Measurements from ENCODE around the gene NFE2L1. TPM values are rescaled to one million over a fixed set of nuclear protein-coding genes. Genes with fewer than 3 reads are reported as not detected.

NFE2L1 gene
- total and polyA plus RNA-seq, 8 donors = 27.4 to 74.0 (median 44.5) TPM

DNA sequence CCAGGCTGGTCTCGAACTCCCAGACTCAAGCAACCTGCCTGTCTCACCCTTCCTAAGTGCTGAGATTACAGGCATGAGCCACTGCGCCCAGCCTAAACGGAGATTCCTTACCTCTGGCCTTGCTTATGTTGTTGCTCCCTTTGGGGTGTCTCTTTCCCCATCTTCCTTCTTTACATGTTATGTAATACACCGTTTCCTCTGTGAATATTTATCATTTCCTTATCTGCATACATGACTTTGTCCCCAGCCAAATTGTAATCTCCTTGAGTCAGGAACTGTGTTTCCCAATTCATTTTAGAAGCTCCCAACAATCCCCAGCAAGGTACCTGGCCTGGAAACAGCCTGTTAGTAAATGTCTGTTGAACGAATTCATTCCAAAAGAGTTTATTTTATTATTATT lies 26.2 kb upstream of the NFE2L1 start:
- ATAC-seq (no peak), FAIRE-seq (no peak), DNase-seq (no peak)
- H3K4me1 ChIP-seq = peaks cover 23 to 30% (median 28%) of the 10 kb centered on the region in 3 donors
- H3K9me3 ChIP-seq = no peaks in the 10 kb centered on the region
- TF ChIP-seq CTCF (IDR thresholded peaks at IDR 0.05) = no peak
- no peaks in the 10 kb centered on the region for H3K27me3 ChIP-seq
- H3K4me3 ChIP-seq = no peak overlapping the region
- 56 to 60% methylated on average over 5 of the region's 5 CpGs for WGBS, 2 donors
- intact Hi-C loops (cut with DNase I) = loop anchor here in 1 of 3 donors (5.0 kb wide), 1 partner anchor 180 kb away; the partner anchor contains the start of gene SCRN2
- no peak overlapping the region for H3K27ac ChIP-seq
- no peaks in the 10 kb centered on the region for H3K36me3 ChIP-seq

DNA sequence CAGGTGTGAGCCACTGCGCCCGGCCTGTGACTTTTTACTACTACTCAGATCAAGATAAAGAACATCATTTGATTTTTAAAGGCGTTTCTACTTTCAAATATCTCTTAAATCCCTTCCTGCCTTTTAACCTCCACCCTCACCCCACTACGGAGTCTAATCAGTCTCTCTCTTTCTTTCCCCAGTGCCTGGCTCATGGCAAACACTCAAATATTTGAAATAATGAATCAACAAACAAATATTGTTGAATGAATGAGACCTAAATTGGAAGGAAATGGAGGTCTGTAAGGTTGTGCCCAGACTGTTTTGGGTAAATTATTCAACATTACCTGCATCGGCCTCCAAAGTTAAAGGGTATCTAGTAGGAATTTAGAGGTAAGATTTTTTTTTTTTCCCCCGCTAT lies 25.3 kb upstream of the NFE2L1 start:
- Histone ChIP-seq H3K9me3 (no peaks in the 10 kb centered on the region), H3K36me3 (no peaks in the 10 kb centered on the region), H3K27ac (no peak overlapping the region), H3K4me1 (peaks cover 24 to 30% (median 28%) of the 10 kb centered on the region in 3 donors), H3K27me3 (no peaks in the 10 kb centered on the region), H3K4me3 (peak overlapping the region in 1 of 4 donors; percentile 53)
- ATAC-seq (no peak), FAIRE-seq (no peak), DNase-seq (no peak)
- intact Hi-C loops (cut with DNase I) = loop anchor here in 1 of 3 donors (5.0 kb wide), 1 partner anchor 181 kb away; the partner anchor contains the start of gene SCRN2
- no peak for TF ChIP-seq CTCF (IDR thresholded peaks at IDR 0.05)
- WGBS, 2 donors = 45 to 50% methylated on average over 6 of the region's 6 CpGs

GRCh38 chr17:48023400-48024148 lies 24.6 kb upstream of the NFE2L1 start:
- ATAC-seq = peak; percentile 71 to 80 (median 76)
- H3K27ac ChIP-seq = peak overlapping the region; percentile 63 to 86 (median 76)
- peak; percentile 88 to 96 (median 93) for DNase-seq
- intact Hi-C loops (cut with DNase I) = loop anchor here in 1 of 3 donors (5.0 kb wide), 1 partner anchor 181 kb away; the partner anchor contains the start of gene SCRN2
- peaks cover 24 to 30% (median 28%) of the 10 kb centered on the region in 3 donors for H3K4me1 ChIP-seq
- no peaks in the 10 kb centered on the region for H3K36me3 ChIP-seq
- H3K9me3 ChIP-seq = no peaks in the 10 kb centered on the region
- no peaks in the 10 kb centered on the region for H3K27me3 ChIP-seq
- 1 to 2% methylated on average over 46 to 54 of the region's 54 CpGs for WGBS, 2 donors
- FAIRE-seq = no peak
- peak in 3 of 4 donors; percentile 8 to 28 (median 22) for TF ChIP-seq CTCF (IDR thresholded peaks at IDR 0.05)
- peak overlapping the region; percentile 18 to 53 (median 32) for H3K4me3 ChIP-seq

DNA sequence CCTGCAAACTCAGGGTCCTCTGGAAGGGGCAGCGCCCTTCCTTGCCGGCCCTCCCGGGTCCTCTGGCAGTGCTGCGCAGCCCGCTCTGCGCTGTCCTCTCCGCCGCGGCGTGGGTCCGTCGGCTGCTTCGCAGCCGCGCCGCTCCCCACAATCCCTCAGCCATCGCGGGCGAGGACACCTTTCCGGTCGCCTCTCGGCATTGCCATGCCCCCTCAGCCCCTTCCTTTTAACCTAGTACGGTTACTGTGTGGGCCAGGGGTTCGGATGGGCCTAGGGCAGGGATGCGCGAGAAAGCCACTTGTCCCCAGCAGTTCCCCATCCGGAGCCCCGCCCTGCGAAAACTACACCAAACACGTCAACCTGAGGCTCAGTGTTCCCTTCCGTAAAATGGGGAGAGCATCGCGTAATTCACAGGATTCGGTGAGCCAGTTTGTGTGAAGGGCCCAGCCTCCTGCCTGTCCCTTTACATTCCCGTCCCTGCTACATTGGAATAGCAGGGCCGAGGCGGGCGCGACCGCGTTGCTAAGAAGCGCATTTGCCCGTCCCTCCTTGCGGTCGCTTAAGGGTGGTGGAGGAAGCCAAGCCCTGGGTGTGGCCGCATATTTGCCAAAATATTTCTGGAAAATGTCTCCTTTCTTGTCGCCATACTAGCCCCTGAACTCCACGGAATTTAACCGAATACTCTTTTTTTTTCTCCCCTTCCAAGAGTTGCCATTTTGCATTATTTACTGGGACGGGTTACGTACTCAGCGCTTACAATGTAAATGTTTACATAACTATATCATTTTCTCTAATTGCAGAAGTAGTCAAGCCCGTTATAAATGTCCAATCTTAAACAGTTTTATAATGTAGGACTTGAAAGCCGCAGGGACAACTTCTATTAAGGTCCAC lies 23.8 kb upstream of the NFE2L1 start:
- DNase-seq (peak in 4 of 6 donors; percentile 38 to 69 (median 56)), ATAC-seq (peak; percentile 0 to 26 (median 5)), FAIRE-seq (no peak)
- Histone ChIP-seq H3K9me3 (no peaks in the 10 kb centered on the region), H3K36me3 (no peaks in the 10 kb centered on the region), H3K4me3 (peak overlapping the region; percentile 18 to 53 (median 32)), H3K4me1 (peaks cover 24 to 30% (median 28%) of the 10 kb centered on the region in 3 donors), H3K27ac (peak overlapping the region; percentile 63 to 86 (median 76)), H3K27me3 (no peaks in the 10 kb centered on the region)
- WGBS, 2 donors = 2 to 3% methylated on average over 51 to 54 of the region's 54 CpGs
- intact Hi-C loops (cut with DNase I) = loop anchor here in 2 of 3 donors (5.0 kb wide), 3 partner anchors 53 to 182 kb away; partner anchors contain the start of gene SCRN2 (in 1 of the 2)
- TF ChIP-seq CTCF (IDR thresholded peaks at IDR 0.05) = no peak
